GM19043 (cell line): ENCODE data around the gene HECW1.

Experiments
- ATAC-seq: cut with Tn5 transposase; IDR thresholded peaks from one replicate; pipeline ENCODE4 v1.9.1; 2021; ENCODE audit warnings: low read depth; ENCODE audit not compliant: unreplicated experiment

The HECW1 gene

GRCh38 chr7:43141091-43141490 is 28.6 kb downstream of the HECW1 start:
- ATAC-seq = no peak

- ATAC-seq = no peak
These were observed 30.3 kb downstream of the HECW1 start for GRCh38 chr7:43142703-43143102.

DNA sequence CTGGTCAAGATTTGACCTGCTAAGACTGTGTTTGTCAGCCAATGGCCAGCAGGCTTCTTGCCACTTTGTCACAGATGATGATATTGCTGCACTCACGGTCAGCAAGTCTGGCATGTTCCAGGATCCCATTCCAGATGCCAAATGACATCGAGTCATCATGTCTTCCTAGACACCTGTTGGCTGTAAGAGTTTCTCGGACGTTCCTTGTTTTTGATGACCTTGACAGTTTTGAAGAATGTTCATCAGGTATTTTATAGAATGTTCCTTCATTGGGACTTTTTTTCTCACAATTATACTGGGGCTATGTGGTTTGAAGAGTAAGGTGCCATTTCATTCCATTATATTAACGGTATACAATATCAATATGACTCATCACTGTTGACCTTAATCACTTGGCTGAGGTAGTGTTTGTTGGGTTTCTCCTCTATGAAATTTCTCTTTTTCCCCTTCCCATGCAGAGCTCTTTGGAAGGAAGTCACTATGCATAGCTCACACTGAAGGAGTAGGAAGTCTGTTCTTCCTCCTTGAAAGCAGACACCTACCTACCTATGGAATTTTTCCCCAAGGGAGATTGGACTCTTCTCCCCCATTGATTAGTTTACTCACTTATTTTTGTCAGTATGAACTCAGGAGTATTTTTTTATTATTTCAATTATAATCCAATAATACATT is 31.6 kb downstream of the HECW1 start:
- no peak for ATAC-seq

GRCh38 chr7:43148161-43148731 is 35.8 kb downstream of the HECW1 start:
- ATAC-seq = no peak

GRCh38 chr7:43151076-43151475 is 38.6 kb downstream of the HECW1 start:
- no peak for ATAC-seq

- ATAC-seq = no peak
These were observed 40.2 kb downstream of the HECW1 start for GRCh38 chr7:43152696-43153095.

DNA sequence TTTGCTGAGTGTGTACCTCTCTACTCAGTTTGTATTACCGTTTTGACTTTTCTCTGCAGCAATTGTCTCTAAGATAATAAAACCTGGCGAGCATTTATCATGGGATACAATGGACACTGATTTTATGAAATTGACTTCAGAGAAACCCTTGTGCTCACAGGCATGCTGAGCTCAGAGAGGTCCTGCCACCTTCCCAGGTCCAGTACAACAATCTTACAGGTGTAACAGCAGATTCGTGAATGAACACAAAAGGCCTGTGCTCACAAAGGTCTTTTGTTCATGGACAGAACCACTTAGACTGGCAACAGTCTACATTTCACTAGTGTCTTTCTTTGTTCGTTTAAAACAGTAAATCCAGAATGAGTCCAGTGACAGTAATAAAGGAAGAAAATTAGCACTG is 43.2 kb downstream of the HECW1 start:
- ATAC-seq = no peak

GRCh38 chr7:43163885-43164284 is 51.4 kb downstream of the HECW1 start:
- ATAC-seq = no peak

DNA sequence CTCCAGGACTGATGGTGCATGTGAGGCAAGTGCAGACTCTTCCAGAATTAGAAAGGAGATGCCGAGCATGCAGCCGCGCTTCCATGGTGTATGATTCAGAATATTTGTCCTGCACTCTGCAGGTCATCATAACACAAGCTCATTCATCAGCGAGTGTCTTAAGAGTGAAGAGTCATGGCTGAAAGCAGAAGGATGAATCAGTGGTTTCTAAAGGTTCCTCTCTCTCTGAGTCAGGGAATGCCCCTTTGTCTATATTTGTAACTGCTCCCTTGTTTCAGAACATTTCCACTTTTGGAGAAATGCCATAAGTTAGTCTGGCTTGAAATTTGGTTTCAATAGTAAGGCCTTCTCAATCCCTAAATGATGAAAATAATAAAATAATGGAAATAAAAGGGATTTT is 52.3 kb downstream of the HECW1 start:
- peak; percentile 82 for ATAC-seq

DNA sequence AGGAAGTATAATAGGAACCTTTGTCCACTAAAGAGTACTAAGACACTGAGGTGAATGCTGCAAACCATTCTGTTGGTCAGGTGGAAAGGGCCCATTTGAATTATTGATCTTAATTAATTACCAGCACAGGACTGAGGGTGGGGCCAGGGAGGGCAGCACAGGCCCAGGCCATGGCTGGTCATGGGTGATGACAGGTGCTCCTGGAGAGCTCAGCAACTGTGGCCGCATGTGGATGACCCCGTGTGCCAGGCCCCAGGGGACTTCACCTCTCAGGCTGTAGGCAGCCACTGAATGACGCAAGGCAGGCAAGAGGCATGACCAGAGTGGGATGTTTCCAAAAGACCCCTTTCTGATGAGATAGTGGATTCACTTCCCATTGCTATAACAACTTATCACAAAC is 54.2 kb downstream of the HECW1 start:
- no peak for ATAC-seq

GRCh38 chr7:43169076-43169475 is 56.6 kb downstream of the HECW1 start:
- no peak for ATAC-seq

GRCh38 chr7:43170571-43170970 is 58.1 kb downstream of the HECW1 start:
- ATAC-seq = no peak

- ATAC-seq = no peak
These were observed 63.2 kb downstream of the HECW1 start for GRCh38 chr7:43175570-43176200.

- ATAC-seq = no peak
These were observed 66.9 kb downstream of the HECW1 start for GRCh38 chr7:43179393-43179792.

DNA sequence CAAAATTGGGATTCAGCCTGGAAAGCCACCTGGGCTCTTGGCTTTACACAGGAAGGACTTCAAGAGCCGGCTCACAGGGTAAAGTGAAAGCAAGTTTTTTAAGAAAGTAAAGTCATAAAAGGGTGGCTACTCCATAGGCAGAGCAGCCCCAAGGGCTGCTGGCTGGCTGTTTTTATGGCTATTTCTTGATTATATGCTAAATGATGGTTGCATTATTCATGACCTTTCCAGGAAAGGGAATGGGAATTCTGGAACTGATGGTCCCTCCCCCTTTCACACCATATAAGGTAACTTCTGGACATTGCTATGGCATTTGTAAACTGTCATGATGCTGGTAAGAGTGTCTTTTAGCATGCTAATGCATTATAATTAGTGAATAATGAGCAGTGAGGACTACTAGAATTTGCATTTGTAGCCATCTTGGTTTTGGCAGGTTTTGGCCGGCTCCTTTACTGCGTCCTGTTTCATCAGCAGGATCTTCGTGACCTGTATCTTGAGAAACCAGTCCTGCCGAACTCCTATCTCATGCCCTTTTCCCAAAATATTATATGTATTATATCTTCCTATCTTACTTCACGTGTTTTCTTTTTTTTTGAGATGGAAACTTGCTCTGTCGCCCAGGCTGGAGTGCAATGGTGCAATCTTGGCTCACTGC is 80.5 kb downstream of the HECW1 start:
- no peak for ATAC-seq

- no peak for ATAC-seq
These were observed 81.4 kb downstream of the HECW1 start for GRCh38 chr7:43193893-43194292.

- no peak for ATAC-seq
These were observed 82.8 kb downstream of the HECW1 start for GRCh38 chr7:43195256-43195655.

DNA sequence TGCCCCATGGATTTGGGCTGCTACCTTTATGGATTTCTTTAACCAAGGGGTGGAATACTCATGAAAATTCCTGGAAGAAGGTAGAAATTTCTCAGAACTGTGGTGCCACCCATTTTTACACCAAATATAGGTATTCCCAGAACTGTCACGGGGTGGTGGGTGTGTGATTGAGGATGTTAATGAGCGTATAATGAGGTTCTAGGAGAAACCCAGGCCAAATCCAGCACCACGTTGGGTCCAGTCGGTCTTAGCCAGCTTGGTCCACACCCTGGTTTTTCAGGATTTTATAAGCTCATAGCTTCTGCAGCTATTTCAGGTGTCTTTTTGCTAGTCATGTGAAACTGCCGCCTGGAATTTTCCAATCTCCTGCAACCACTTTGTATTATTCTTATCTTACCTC is 83.3 kb downstream of the HECW1 start:
- ATAC-seq = no peak

DNA sequence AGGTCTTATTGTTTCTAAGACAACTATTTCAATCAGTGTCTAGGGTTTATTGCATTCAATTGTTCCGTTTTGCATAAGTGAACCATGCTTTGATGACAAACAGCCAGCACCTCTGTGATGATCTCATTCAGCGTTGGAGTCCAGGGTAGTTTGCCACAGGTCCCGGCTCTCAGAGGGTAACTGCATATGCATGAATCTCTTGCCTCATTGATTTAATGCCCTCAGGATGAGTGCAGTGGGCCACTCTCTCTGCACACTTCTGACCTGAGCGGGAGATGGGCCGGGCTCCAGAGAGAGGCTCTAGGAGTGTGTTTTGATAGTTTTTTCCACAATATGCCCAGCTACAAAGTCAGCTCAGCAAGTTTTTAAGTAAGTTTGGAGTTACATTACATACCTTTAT is 83.9 kb downstream of the HECW1 start:
- ATAC-seq = no peak

- ATAC-seq = no peak
These were observed 85.6 kb downstream of the HECW1 start for GRCh38 chr7:43198016-43198415.

- ATAC-seq = no peak
These were observed 86.2 kb downstream of the HECW1 start for GRCh38 chr7:43198599-43199090.
